Muscle of leg (tissue), 11 donors: ENCODE measurements around the gene CHST15. TPM values are rescaled to one million over a fixed set of nuclear protein-coding genes. Genes with fewer than 3 reads are reported as not detected.

Experiments used
- DNase-seq: peaks from one replicate; pipeline ENCODE4 v3.0.0; 2013
- H3K27ac ChIP-seq: one replicate; pipeline ENCODE4 v1.5.1; 2013; ENCODE audit warnings: mild to moderate bottlenecking, low read length, control low read depth
- H3K27me3 ChIP-seq: one replicate; pipeline ENCODE4 v1.6.1; 2013; ENCODE audit warnings: low read length; ENCODE audit not compliant: control insufficient read depth, insufficient read depth
- H3K36me3 ChIP-seq: one replicate; pipeline ENCODE4 v1.6.1; 2013; ENCODE audit warnings: low read length; ENCODE audit not compliant: control insufficient read depth, insufficient read depth
- H3K4me1 ChIP-seq: one replicate; pipeline ENCODE4 v1.6.1; 2013; ENCODE audit warnings: low read length; ENCODE audit not compliant: control insufficient read depth, insufficient read depth
- H3K4me3 ChIP-seq: one replicate; pipeline ENCODE4 v1.5.1; 2013; ENCODE audit warnings: low read length, control low read depth
- H3K9me3 ChIP-seq: replicated peaks from 2 replicates; pipeline ENCODE4 v1.6.1; 2013; ENCODE audit warnings: low read depth, low read length; ENCODE audit not compliant: control insufficient read depth
- WGBS: methylation state at CpG from one replicate; pipeline ENCODE4 v1.1.5; 2013; ENCODE audit warnings: missing lambda C conversion rate; ENCODE audit not compliant: insufficient coverage; 5-methylcytosine and 5-hydroxymethylcytosine counted together
- polyA plus RNA-seq, 8 donors: library from polyadenylated mRNA; unstranded; fragments of 120-200 nt; gene quantifications; one replicate each; pipeline versions ENCODE4 v1.2.1 to v1.2.3, GENCODE V29; 2013; ENCODE audit warnings: inconsistent platforms in 1 of 8, low replicate concordance in 1 of 8; ENCODE audit not compliant: insufficient read length in 8 of 8, insufficient read depth in 1 of 8
- total RNA-seq: library from RNA; stranded (reverse); fragments of 120-200 nt; gene quantifications from one replicate; pipeline ENCODE4 v1.2.4, GENCODE V29; 2013

CHST15 gene
- total and polyA plus RNA-seq, 9 donors: 10.6 to 19.7 (median 16.3) TPM

- H3K9me3 ChIP-seq: peaks cover 1% of the 10 kb centered on the region
- DNase-seq: no peak
- no peak overlapping the region for H3K27ac ChIP-seq
- H3K4me3 ChIP-seq: no peak overlapping the region
- H3K27me3 ChIP-seq: peaks cover 5% of the 10 kb centered on the region
- 73% methylated on average over 3 of the region's 8 CpGs for WGBS
- peaks cover 40% of the 10 kb centered on the region for H3K4me1 ChIP-seq
- peaks cover 5% of the 10 kb centered on the region for H3K36me3 ChIP-seq
Measured at GRCh38 chr10:124007773-124008145, 85.6 kb downstream of the CHST15 start.

GRCh38 chr10:124007102-124007772 is 86.2 kb downstream of the CHST15 start:
- WGBS: 60% methylated on average over 6 of the region's 16 CpGs
- H3K27ac ChIP-seq: no peak overlapping the region
- H3K4me1 ChIP-seq: peaks cover 40% of the 10 kb centered on the region
- peaks cover 5% of the 10 kb centered on the region for H3K27me3 ChIP-seq
- DNase-seq: peak; percentile 43
- H3K9me3 ChIP-seq: no peaks in the 10 kb centered on the region
- no peak overlapping the region for H3K4me3 ChIP-seq
- H3K36me3 ChIP-seq: peaks cover 3% of the 10 kb centered on the region

DNA sequence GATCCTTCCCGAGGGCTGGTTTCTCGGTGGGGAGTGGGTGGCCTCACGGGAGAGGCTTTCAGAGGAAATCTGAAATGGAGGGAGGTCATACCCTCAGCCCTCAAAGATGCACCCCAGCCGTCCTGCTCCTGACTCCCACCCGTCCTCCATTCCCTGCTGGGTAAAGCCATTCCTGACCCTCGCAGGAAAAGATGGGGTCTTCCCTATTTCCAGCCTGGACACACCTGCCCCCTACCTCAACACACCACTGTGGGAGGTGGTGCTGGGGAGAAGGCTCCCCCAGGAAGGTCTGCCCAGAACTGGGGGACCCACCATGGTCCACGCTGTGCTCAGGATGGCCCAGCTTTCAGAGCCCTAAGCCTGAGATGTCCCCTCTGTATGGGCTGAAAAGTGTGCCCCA is 86.9 kb downstream of the CHST15 start:
- no peak overlapping the region for H3K4me3 ChIP-seq
- peaks cover 40% of the 10 kb centered on the region for H3K4me1 ChIP-seq
- no peak overlapping the region for H3K27ac ChIP-seq
- WGBS: 100% methylated on average over 1 of the region's 7 CpGs
- H3K9me3 ChIP-seq: no peaks in the 10 kb centered on the region
- DNase-seq: no peak
- H3K27me3 ChIP-seq: peaks cover 5% of the 10 kb centered on the region
- peaks cover 3% of the 10 kb centered on the region for H3K36me3 ChIP-seq

DNA sequence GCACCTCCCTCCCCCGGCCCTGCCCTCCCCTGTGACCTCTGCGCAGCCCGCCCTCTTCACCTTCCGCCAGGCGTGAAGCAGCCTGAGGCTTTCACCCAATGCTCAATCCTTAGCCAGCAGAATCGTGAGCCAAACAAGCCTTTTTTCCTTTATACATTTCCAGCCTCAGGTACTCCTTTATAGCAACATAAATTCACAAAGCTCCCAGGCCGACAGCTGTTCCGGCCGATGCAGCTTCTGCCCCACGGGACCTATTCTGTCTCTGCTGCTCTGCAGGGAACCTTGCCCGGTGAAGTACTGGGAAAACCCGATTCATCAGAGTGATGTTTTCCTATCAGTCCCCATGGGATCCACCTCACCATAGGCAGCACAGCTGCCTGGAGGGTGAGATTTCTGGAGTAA is 87.4 kb downstream of the CHST15 start:
- Histone ChIP-seq H3K4me1 (peaks cover 40% of the 10 kb centered on the region), H3K27me3 (peaks cover 5% of the 10 kb centered on the region), H3K4me3 (no peak overlapping the region), H3K36me3 (peaks cover 3% of the 10 kb centered on the region), H3K9me3 (no peaks in the 10 kb centered on the region), H3K27ac (no peak overlapping the region)
- peak; percentile 40 for DNase-seq
- 48% methylated on average over 6 of the region's 12 CpGs for WGBS

- no peak for DNase-seq
- Histone ChIP-seq H3K27me3 (peaks cover 5% of the 10 kb centered on the region), H3K9me3 (no peaks in the 10 kb centered on the region), H3K4me3 (no peak overlapping the region), H3K36me3 (peaks cover 3% of the 10 kb centered on the region), H3K27ac (no peak overlapping the region), H3K4me1 (peaks cover 35% of the 10 kb centered on the region)
- WGBS: 80% methylated on average over 7 of the region's 10 CpGs
Measured at GRCh38 chr10:124005091-124005490, 88.3 kb downstream of the CHST15 start.

- peaks cover 3% of the 10 kb centered on the region for H3K36me3 ChIP-seq
- no peak overlapping the region for H3K4me3 ChIP-seq
- 80% methylated on average over 1 of the region's 2 CpGs for WGBS
- DNase-seq: no peak
- H3K4me1 ChIP-seq: peaks cover 31% of the 10 kb centered on the region
- H3K9me3 ChIP-seq: no peaks in the 10 kb centered on the region
- peaks cover 5% of the 10 kb centered on the region for H3K27me3 ChIP-seq
- no peak overlapping the region for H3K27ac ChIP-seq
Measured at GRCh38 chr10:124004663-124005004, 88.8 kb downstream of the CHST15 start.

GRCh38 chr10:124003871-124004662 is 89.3 kb downstream of the CHST15 start:
- WGBS: 88% methylated on average over 7 of the region's 11 CpGs
- DNase-seq: no peak
- Histone ChIP-seq H3K27ac (no peak overlapping the region), H3K4me1 (peaks cover 28% of the 10 kb centered on the region), H3K27me3 (peaks cover 5% of the 10 kb centered on the region), H3K36me3 (peaks cover 3% of the 10 kb centered on the region), H3K9me3 (no peaks in the 10 kb centered on the region), H3K4me3 (no peak overlapping the region)

DNA sequence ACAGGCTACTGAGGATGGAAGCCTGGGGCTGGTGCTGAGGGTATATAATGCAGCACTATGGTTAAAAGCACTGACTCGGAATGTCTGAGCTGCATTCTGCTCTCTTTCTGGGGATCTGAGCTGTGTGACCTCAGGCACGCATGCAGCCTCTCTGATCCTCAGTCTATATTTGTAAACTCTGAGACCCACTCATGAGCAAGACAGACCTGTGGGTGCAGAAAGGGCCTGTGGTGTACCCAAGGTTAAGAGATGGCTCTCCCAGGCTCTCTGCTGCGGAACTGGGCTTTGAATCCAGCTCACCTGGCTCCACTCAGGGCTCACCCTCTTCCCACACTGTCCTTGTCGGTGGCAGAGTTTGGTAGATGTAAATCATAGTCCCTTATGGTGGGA is 89.9 kb downstream of the CHST15 start:
- WGBS: 100% methylated on average over 1 of the region's 4 CpGs
- Histone ChIP-seq H3K9me3 (no peaks in the 10 kb centered on the region), H3K36me3 (peaks cover 3% of the 10 kb centered on the region), H3K27ac (no peak overlapping the region), H3K27me3 (peaks cover 5% of the 10 kb centered on the region), H3K4me3 (no peak overlapping the region), H3K4me1 (peaks cover 25% of the 10 kb centered on the region)
- no peak for DNase-seq

- 98% methylated on average over 7 of the region's 7 CpGs for WGBS
- H3K27me3 ChIP-seq: peaks cover 5% of the 10 kb centered on the region
- H3K9me3 ChIP-seq: no peaks in the 10 kb centered on the region
- no peak overlapping the region for H3K27ac ChIP-seq
- DNase-seq: no peak
- H3K4me3 ChIP-seq: no peak overlapping the region
- H3K4me1 ChIP-seq: peaks cover 22% of the 10 kb centered on the region
- H3K36me3 ChIP-seq: peaks cover 3% of the 10 kb centered on the region
Measured at GRCh38 chr10:124003070-124003419, 90.4 kb downstream of the CHST15 start.

DNA sequence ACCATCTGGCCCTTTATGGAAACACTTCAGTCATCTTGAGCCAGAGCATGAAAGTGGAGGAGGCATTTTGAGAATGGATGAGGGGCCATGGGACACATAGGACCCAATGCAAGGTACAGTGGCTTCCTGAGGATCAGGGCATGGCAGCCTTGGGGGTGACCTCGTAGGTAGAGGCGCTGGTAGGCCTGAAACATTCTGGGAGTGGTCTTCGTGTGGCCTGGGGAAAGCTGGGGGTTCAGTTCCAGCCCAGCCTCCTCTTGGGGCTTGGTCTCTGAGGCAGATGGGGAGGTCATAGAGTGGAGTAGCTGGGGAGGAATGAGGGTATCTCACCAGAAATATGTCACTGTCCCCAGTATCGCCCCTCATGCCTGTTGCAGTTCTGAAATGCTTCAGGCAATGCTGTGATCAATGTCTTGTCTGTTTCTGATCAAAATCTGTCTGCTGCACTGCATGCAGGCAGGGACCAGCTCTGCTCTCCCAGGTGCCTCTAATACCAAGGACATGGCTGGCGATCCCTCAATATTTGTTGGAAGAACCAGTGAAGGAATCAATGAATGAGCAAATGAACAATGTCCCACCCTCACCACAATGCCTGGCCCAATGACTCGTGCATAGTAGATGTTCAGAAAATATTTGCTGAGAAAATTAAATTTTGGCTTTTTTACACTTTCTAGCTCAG is 90.9 kb downstream of the CHST15 start:
- DNase-seq: no peak
- no peak overlapping the region for H3K27ac ChIP-seq
- H3K27me3 ChIP-seq: peaks cover 5% of the 10 kb centered on the region
- no peaks in the 10 kb centered on the region for H3K9me3 ChIP-seq
- 42% methylated on average over 2 of the region's 6 CpGs for WGBS
- H3K4me3 ChIP-seq: no peak overlapping the region
- H3K4me1 ChIP-seq: peaks cover 22% of the 10 kb centered on the region
- peaks cover 3% of the 10 kb centered on the region for H3K36me3 ChIP-seq
